Activated T-cell treated with anti-CD3 and anti-CD28 coated beads, Interleukin-2, amount 50 U/mL, for 24 hours (primary cell): ENCODE results near the gene THUMPD3.
A peak's percentile ranks its signal among the peaks of the same experiment; 100 is the strongest.

Source experiments
- DNase-seq: peaks from one replicate; pipeline ENCODE4 v3.0.0-alpha.2; 2020
- H3K27ac Mint-ChIP-seq: 2 replicates; pipeline ENCODE4 v1.8.0; 2020; ENCODE audit warnings: mild to moderate bottlenecking, mixed read lengths
- H3K27me3 Mint-ChIP-seq: 2 replicates; pipeline ENCODE4 v1.8.0; 2020; ENCODE audit warnings: mixed read lengths
- H3K36me3 Mint-ChIP-seq: 2 replicates; pipeline ENCODE4 v1.8.0; 2020; ENCODE audit warnings: low read depth, mixed read lengths
- H3K4me1 Mint-ChIP-seq: 2 replicates; pipeline ENCODE4 v1.8.0; 2020; ENCODE audit warnings: low read depth, mixed read lengths
- H3K4me3 Mint-ChIP-seq: 2 replicates; pipeline ENCODE4 v1.8.0; 2020; ENCODE audit warnings: mild to moderate bottlenecking, moderate library complexity, mixed read lengths
- H3K9me3 Mint-ChIP-seq: 2 replicates; pipeline ENCODE4 v1.8.0; 2020; ENCODE audit warnings: mixed read lengths

THUMPD3 gene

GRCh38 chr3:9397906-9398699, 35.2 kb downstream of the THUMPD3 start:
- H3K9me3 Mint-ChIP-seq, result no peaks in the 10 kb centered on the region
- DNase-seq, result peak; percentile 68
- H3K4me1 Mint-ChIP-seq, result peaks cover 66% of the 10 kb centered on the region
- no peaks in the 10 kb centered on the region for H3K27me3 Mint-ChIP-seq
- H3K4me3 Mint-ChIP-seq, result peak overlapping the region; percentile 90
- peaks cover 69% of the 10 kb centered on the region for H3K36me3 Mint-ChIP-seq
- peak overlapping the region; percentile 97 for H3K27ac Mint-ChIP-seq

GRCh38 chr3:9398700-9399336, 36.0 kb downstream of the THUMPD3 start:
- Mint-ChIP-seq H3K27me3 (no peaks in the 10 kb centered on the region), H3K27ac (peak overlapping the region; percentile 97), H3K9me3 (no peaks in the 10 kb centered on the region), H3K36me3 (peaks cover 62% of the 10 kb centered on the region), H3K4me1 (peaks cover 66% of the 10 kb centered on the region), H3K4me3 (peak overlapping the region; percentile 90)
- DNase-seq, result no peak

- no peaks in the 10 kb centered on the region for H3K27me3 Mint-ChIP-seq
- DNase-seq, result no peak
- H3K9me3 Mint-ChIP-seq, result no peaks in the 10 kb centered on the region
- H3K36me3 Mint-ChIP-seq, result peaks cover 57% of the 10 kb centered on the region
- peak overlapping the region; percentile 45 for H3K27ac Mint-ChIP-seq
- peaks cover 63% of the 10 kb centered on the region for H3K4me1 Mint-ChIP-seq
- H3K4me3 Mint-ChIP-seq, result peak overlapping the region; percentile 90
Measured at GRCh38 chr3:9399337-9399703, 36.5 kb downstream of the THUMPD3 start.

- Mint-ChIP-seq H3K36me3 (peaks cover 53% of the 10 kb centered on the region), H3K9me3 (no peaks in the 10 kb centered on the region), H3K27ac (peak overlapping the region; percentile 45), H3K4me3 (peak overlapping the region; percentile 90), H3K27me3 (no peaks in the 10 kb centered on the region), H3K4me1 (peaks cover 63% of the 10 kb centered on the region)
- DNase-seq, result no peak
Measured at GRCh38 chr3:9399746-9400145, 36.9 kb downstream of the THUMPD3 start.

- peaks cover 44% of the 10 kb centered on the region for H3K36me3 Mint-ChIP-seq
- H3K4me3 Mint-ChIP-seq, result peak overlapping the region; percentile 90
- DNase-seq, result no peak
- H3K27ac Mint-ChIP-seq, result peak overlapping the region; percentile 63
- H3K27me3 Mint-ChIP-seq, result no peaks in the 10 kb centered on the region
- peaks cover 61% of the 10 kb centered on the region for H3K4me1 Mint-ChIP-seq
- H3K9me3 Mint-ChIP-seq, result no peaks in the 10 kb centered on the region
Measured at GRCh38 chr3:9400616-9401015, 37.8 kb downstream of the THUMPD3 start.

GRCh38 chr3:9401986-9402385, 39.1 kb downstream of the THUMPD3 start:
- Mint-ChIP-seq H3K9me3 (no peaks in the 10 kb centered on the region), H3K27ac (peak overlapping the region; percentile 1), H3K4me1 (peaks cover 70% of the 10 kb centered on the region), H3K27me3 (no peaks in the 10 kb centered on the region), H3K36me3 (peaks cover 51% of the 10 kb centered on the region), H3K4me3 (peak overlapping the region; percentile 90)
- no peak for DNase-seq

GRCh38 chr3:9402410-9403228, 39.8 kb downstream of the THUMPD3 start:
- Mint-ChIP-seq H3K27me3 (no peaks in the 10 kb centered on the region), H3K9me3 (no peaks in the 10 kb centered on the region), H3K36me3 (peaks cover 55% of the 10 kb centered on the region), H3K27ac (peak overlapping the region; percentile 34), H3K4me1 (peaks cover 76% of the 10 kb centered on the region), H3K4me3 (peak overlapping the region; percentile 14)
- DNase-seq, result no peak

- Mint-ChIP-seq H3K4me1 (peaks cover 82% of the 10 kb centered on the region), H3K27ac (no peak overlapping the region), H3K27me3 (no peaks in the 10 kb centered on the region), H3K36me3 (peaks cover 51% of the 10 kb centered on the region), H3K4me3 (no peak overlapping the region), H3K9me3 (no peaks in the 10 kb centered on the region)
- DNase-seq, result no peak
Measured at GRCh38 chr3:9403463-9403862, 40.6 kb downstream of the THUMPD3 start.

- peaks cover 86% of the 10 kb centered on the region for H3K4me1 Mint-ChIP-seq
- no peak for DNase-seq
- peak overlapping the region; percentile 49 for H3K27ac Mint-ChIP-seq
- H3K27me3 Mint-ChIP-seq, result no peaks in the 10 kb centered on the region
- peaks cover 48% of the 10 kb centered on the region for H3K36me3 Mint-ChIP-seq
- H3K4me3 Mint-ChIP-seq, result no peak overlapping the region
- H3K9me3 Mint-ChIP-seq, result no peaks in the 10 kb centered on the region
Measured at GRCh38 chr3:9404680-9405079, 41.8 kb downstream of the THUMPD3 start.

- no peak for DNase-seq
- peak overlapping the region; percentile 65 for H3K27ac Mint-ChIP-seq
- H3K4me3 Mint-ChIP-seq, result no peak overlapping the region
- peaks cover 86% of the 10 kb centered on the region for H3K4me1 Mint-ChIP-seq
- H3K36me3 Mint-ChIP-seq, result peaks cover 49% of the 10 kb centered on the region
- H3K9me3 Mint-ChIP-seq, result no peaks in the 10 kb centered on the region
- no peaks in the 10 kb centered on the region for H3K27me3 Mint-ChIP-seq
Measured at GRCh38 chr3:9405756-9406155, 42.9 kb downstream of the THUMPD3 start.

GRCh38 chr3:9406856-9407626, 44.2 kb downstream of the THUMPD3 start:
- H3K36me3 Mint-ChIP-seq, result peaks cover 45% of the 10 kb centered on the region
- H3K4me3 Mint-ChIP-seq, result no peak overlapping the region
- H3K9me3 Mint-ChIP-seq, result no peaks in the 10 kb centered on the region
- no peaks in the 10 kb centered on the region for H3K27me3 Mint-ChIP-seq
- no peak for DNase-seq
- peaks cover 81% of the 10 kb centered on the region for H3K4me1 Mint-ChIP-seq
- H3K27ac Mint-ChIP-seq, result no peak overlapping the region

GRCh38 chr3:9408061-9408460, 45.2 kb downstream of the THUMPD3 start:
- Mint-ChIP-seq H3K4me1 (peaks cover 79% of the 10 kb centered on the region), H3K4me3 (no peak overlapping the region), H3K27me3 (no peaks in the 10 kb centered on the region), H3K9me3 (no peaks in the 10 kb centered on the region), H3K27ac (no peak overlapping the region), H3K36me3 (peaks cover 43% of the 10 kb centered on the region)
- no peak for DNase-seq

- Mint-ChIP-seq H3K27ac (no peak overlapping the region), H3K36me3 (peaks cover 46% of the 10 kb centered on the region), H3K27me3 (no peaks in the 10 kb centered on the region), H3K9me3 (no peaks in the 10 kb centered on the region), H3K4me3 (no peak overlapping the region), H3K4me1 (peaks cover 78% of the 10 kb centered on the region)
- DNase-seq, result no peak
Measured at GRCh38 chr3:9408546-9408945, 45.7 kb downstream of the THUMPD3 start.
